GM21423 (cell line): ENCODE data around the gene ZBTB7C.

ENCODE experiments used
- ATAC-seq: cut with Tn5 transposase; IDR thresholded peaks from one replicate; pipeline ENCODE4 v1.9.1; 2021; ENCODE audit warnings: mild to moderate bottlenecking, moderate library complexity; ENCODE audit not compliant: unreplicated experiment

Gene ZBTB7C

DNA sequence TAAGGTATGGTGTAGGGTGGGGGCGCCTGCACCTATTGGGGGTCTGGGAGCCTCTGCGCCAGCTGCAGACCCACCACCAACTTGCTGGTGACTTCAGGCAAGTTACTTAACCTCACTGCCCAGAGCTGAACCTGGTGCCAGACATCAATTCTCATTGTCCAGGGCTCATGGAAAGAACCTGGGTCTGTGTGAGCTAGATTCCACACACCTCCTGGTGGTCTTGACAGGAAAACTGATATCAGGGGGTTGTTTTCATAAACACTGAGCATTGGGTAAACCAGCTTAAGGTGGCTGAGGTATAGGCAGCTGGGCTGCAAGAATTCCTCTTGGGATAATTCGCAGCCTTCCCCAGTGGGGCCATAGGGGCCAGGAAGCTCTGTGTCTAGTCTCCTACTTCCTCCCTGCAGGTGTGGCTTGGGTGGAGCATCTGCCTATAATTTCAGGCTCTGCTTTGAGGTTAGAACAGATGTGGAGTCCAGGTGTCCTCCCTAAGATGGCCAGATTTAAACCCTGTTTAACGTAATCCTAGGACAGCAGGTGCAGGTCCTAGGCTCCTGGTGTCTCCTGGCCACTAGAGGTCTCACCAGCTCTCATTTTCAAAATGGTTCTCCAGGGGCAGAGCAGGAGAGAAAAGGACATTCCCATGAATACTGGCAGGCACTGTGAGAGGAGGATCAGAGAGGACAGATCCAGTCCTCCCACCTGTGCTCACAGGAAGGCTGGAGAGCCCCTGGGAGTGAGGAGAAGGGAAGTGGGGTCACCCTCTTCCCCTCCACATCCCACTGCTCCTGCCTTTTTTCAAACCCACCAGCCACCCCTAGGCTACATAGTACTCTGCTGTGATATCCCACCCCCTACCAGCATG is 378.3 kb downstream of the ZBTB7C start:
- no peak for ATAC-seq

GRCh38 chr18:48029296-48029986 is 379.7 kb downstream of the ZBTB7C start:
- no peak for ATAC-seq

DNA sequence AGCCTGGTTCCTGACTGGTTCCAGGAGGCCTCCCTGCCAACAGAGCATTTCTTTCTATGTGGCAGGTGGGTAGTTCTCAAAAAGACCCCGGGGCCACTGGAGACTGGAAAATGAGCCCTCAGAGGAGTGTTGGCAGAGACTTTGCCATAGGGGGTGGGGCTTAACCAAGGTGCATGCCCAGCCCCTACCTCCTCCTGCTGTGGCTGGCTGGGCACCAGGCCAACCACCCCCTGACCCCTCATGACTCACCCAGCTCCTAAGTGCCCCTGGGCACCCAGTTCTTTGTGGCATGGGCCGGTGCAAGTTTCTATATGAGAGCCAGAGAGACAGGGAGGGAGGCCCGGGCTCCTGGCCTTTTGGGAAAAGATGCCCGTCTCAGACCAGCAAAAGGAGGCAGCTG is 380.5 kb downstream of the ZBTB7C start:
- no peak for ATAC-seq

DNA sequence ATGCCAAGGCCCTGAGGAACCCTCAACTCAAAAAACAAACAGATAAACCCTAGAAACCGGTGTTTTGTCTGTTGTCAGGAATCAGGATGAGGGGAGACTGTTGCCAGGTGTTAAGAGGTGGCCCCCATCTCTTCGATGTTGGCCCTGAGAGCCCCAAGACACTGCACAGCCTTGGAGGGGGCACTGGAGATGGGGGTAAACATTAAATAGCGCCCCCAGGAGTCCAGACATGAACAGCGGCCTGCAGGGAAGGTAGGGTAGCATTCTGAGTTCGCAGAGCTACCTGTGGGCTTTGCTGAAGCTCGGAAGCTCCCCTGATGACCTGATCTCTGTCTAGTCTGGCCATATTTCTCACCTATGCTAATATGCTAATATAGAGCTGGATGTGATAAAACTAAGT is 381.1 kb downstream of the ZBTB7C start:
- no peak for ATAC-seq

DNA sequence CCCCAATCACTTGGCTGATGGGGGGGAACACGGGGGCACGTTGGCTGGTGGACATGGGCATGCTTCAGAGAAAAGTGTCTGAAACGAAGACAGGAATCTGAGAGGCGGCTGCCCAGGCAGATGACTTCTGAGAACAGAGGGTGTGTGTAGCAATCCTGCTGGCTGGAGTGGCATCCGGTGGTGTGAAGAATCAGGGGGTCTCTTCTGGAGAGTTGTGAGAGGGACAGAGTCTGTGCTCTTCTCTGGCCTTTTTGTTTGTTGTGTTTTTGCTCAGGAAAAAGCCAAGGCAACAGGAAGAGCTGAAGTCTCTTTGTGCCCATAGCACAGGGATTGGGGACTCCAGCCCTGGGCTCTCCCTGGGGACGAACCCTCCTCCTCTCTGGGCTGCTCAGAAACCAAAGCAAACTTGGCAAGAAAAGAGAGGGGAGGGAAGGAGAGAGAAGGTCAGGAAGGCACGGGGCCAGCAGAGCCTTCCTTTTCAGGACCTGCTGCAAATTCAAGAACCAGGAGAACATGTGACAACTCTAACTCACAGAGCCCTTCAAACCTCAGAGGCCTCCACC is 381.7 kb downstream of the ZBTB7C start:
- ATAC-seq = no peak

DNA sequence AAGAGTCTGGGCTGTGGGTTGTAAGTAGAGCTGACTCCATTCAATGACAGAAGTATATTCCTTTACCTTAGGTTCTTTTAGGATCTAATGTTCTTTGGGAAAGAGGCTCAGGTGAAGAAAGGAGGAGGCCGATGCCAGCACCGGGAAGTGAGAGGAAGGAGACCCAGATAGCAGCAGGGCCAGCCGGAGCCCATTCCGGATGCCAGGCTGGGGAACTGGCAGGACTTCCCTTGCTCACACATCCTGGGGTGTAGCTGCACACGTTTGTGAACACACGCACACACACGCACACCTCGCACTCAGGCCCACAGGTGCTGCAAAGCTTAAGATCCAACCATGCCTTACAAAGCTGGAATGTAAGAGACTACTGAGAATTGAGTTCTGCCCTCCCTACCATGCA is 383.0 kb downstream of the ZBTB7C start:
- no peak for ATAC-seq

DNA sequence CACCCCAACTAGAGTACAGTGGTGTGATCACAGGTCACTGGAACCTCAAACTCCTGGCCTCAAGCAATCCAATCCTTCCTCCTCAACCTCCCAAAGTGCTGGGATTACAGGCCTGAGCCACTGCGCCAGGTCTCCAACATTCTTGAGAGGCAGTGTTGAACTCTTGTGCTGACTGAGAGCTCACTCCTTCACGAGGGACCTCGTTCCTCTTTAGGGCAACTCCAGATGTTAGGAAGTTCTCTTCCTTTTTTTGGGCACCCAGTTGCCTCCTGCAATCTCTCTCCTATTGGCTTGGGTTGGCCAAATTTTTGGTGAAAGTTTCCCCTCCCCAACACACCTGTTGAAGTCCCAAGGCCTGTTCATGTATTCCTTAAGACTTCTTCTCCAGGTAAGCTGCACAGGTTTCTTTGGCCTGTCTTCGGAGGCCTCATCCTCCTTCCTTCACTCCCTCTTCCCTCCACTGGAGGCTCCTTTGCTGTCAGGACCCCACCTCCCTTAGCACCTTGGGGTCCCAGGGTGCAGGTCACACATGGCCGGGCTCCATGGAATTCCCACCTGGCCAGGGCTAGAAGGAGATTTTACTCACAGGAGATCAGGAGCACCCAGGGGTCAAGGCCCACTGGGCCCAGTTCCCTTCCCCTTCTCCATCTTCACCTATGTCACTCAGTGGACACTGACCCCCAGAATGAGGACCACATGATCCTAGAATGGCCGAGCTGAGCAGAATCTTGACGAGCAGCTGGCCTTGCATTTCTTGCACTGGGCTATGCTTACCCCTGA is 384.1 kb downstream of the ZBTB7C start:
- ATAC-seq = no peak

DNA sequence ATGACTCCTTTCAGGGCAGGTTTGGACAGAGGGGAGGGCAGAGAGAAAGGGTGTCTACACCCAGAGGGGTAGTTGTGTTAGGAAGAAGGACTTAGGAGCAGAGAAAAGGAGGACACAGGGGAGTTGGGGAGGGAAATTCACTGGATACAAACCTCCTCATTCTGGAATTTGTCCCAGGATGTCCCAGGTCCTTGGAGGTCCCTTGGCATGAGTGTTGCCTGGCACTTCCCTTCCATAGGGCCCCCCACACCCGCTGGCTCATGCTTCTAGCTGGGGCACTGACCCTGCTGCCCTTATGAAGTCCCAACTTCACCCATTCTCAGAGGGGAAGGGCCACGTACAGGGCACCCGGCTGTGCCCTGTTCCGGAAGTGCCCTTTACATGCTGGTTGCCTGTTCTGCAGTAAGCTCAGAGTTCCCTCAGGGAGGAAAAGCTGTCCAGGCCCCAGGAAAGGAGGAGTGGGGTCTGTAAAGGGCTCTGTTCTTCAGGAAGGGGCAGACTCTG is 385.1 kb downstream of the ZBTB7C start:
- no peak for ATAC-seq

GRCh38 chr18:48023334-48024008 is 385.7 kb downstream of the ZBTB7C start:
- no peak for ATAC-seq

DNA sequence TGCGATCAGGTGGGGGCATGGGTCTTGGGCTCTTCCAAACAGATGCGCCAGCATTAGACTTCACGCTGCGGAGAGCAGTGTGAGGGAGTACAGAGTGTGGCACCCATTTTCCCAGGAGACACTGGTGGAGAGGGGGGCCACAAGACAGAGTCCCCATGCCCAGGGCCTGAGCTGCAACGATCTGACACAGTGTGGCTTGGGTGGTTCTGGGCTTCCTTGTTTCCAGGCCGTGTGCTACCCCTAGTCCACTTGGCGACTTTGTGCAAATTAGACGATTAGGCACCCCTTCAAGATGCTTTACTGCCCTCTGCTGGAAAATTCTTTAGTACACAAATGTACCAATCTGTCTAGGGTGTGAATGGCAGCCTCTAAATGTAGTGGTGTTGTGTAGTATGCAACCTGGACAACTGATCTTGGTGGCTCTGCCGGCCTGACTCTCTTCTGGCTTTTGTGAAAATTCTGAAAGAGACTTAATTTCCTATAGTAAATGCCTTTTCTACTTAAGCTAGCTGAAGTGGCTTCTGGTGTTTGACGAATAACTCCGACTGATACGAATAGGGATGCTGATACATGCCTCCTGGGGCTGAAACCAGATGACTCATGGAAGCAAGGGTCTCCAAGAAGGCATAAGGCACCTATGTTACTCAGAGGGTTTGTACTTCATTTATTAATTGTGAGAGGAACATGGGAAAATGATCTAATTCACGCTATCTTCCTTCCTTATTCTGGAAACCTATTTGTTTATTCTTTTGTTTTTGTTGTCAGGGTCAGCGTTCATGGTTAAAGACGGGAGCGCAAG is 386.5 kb downstream of the ZBTB7C start:
- no peak for ATAC-seq

DNA sequence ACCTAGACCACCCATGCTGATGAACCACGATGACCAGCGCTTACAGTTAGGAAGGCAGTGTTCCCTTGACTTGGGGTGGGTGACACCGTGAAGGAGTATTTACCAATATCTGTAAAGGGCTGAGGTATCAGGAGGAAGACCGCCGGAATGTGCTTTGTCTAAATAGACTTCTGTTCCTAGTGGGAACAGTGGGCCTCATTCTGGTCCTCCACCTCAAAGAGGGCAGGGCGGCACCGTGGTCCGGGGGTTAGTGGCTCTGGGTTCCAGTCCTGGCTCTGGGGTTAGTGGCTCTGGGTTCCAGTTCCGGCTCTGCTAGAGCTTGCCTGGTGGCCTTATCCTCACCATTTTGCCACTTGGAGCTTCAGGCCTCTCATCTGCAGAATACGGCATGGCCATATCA is 387.2 kb downstream of the ZBTB7C start:
- no peak for ATAC-seq

- no peak for ATAC-seq
Observed at GRCh38 chr18:48021273-48021914, 387.8 kb downstream of the ZBTB7C start.

GRCh38 chr18:48020337-48021250 is 388.6 kb downstream of the ZBTB7C start:
- ATAC-seq = no peak

- no peak for ATAC-seq
Observed at GRCh38 chr18:48019557-48020325, 389.4 kb downstream of the ZBTB7C start.

DNA sequence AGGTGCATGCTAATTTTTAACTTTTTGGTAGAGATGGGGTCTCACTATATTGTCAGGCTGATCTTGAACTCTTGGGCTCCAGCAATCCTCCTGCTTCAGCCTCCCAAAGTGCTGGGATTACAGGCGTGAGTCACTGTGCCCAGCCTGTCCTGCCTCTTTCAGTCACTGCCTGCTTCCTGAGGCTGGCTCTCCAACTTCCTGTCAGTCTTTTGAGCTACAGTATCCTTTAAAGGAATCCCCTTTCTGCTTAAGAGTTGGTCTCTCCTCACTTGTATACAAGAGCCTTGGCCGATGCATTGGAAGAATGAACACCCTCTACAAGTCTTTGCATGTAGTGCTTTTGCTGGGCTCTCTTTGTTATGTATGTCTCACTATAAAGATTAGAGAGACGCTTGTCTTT is 390.3 kb downstream of the ZBTB7C start:
- ATAC-seq = no peak

DNA sequence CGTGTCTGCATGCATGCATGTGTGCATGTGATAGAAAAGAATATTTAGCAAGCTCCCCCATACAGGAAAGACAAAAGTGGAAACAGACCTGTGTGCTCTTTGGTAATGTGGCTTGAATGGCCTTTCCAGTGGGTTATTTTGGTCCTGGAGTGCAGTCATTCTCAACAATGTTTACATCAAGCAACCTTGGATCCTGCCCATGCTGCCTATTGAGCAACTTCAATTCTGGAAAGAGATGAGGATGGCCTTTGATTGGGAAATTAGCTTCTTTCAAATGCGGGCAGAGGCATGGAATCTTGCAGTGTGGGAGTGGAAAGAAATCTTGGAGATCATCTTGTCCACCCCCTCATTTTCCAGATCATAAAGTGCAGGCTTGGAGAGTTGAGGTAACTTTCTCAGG is 391.5 kb downstream of the ZBTB7C start:
- ATAC-seq = no peak

DNA sequence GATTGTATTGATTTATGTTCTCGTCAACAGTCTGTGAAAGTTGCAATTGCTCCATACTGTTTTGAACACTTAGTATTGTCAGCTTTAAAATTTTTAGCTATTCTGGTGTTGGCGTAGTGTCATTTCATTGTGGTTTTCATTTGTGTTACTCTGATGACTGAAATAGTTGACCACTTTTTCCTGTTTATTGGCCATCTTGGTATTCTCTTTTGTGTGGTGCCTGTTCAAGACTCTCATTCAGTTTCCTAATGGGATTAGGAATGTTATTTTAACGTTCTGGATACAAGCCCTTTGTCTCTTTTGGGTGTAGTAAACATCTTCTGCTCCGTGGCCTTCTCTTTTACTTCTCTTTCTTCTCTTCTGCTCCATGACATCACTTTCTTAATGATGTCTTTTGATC is 396.0 kb downstream of the ZBTB7C start:
- ATAC-seq = no peak
